Measurements from ENCODE around the gene MSANTD2. TPM values are rescaled to one million over a fixed set of nuclear protein-coding genes. Genes with fewer than 3 reads are reported as not detected.

Gene MSANTD2
- total RNA-seq, 1 donor from 2014 or later: 18.7 TPM

GRCh38 chr11:124747406-124748099 is 52.7 kb downstream of the MSANTD2 start:
- FAIRE-seq (no peak), DNase-seq (ENCODE audit: low read depth) (no peak)
- Mint-ChIP-seq H3K27ac (ENCODE audit: unreplicated experiment) (peak overlapping the region; percentile 69), H3K9me3 (ENCODE audit: unreplicated experiment) (peaks cover 3% of the 10 kb centered on the region), H3K4me1 (ENCODE audit: low read depth, unreplicated experiment) (peaks cover 14% of the 10 kb centered on the region), H3K27me3 (ENCODE audit: low read depth, unreplicated experiment) (peaks cover 70% of the 10 kb centered on the region), H3K36me3 (ENCODE audit: low read depth, unreplicated experiment) (peaks cover 4% of the 10 kb centered on the region), H3K4me3 (ENCODE audit: unreplicated experiment) (peak overlapping the region; percentile 93)
- peaks cover 4% of the 10 kb centered on the region for H4K20me1 ChIP-seq (ENCODE audit: insufficient read depth, low read length)
- H2AFZ ChIP-seq (ENCODE audit: low read depth, low read length): no peak overlapping the region
- H3K79me2 ChIP-seq (ENCODE audit: insufficient read depth, low read length): no peaks in the 10 kb centered on the region
- H3K9me3 ChIP-seq (ENCODE audit: insufficient read depth, low read depth, low read length): no peaks in the 10 kb centered on the region
- no peak overlapping the region for H3K9ac ChIP-seq (ENCODE audit: low read length)
- H3K36me3 ChIP-seq (ENCODE audit: insufficient read depth, low read length): no peaks in the 10 kb centered on the region
- H3K27ac ChIP-seq (ENCODE audit: low read depth, low read length): no peak overlapping the region
- H3K4me2 ChIP-seq (ENCODE audit: low read length): peak overlapping the region; percentile 97
- no peak overlapping the region for H3K4me3 ChIP-seq (ENCODE audit: insufficient read depth, low read depth, low read length)
- H3K27me3 ChIP-seq (ENCODE audit: insufficient read depth, low read length): peaks cover 14% of the 10 kb centered on the region
- H3K4me1 ChIP-seq (ENCODE audit: insufficient read depth, low read length): peaks cover 33% of the 10 kb centered on the region
- TF ChIP-seq EZH2 (IDR thresholded peaks at IDR 0.05; ENCODE audit: insufficient read depth, low read length): no peak
- TF ChIP-seq CTCF (IDR thresholded peaks at IDR 0.05; ENCODE audit: insufficient read depth, low read depth, low read length): no peak

DNA sequence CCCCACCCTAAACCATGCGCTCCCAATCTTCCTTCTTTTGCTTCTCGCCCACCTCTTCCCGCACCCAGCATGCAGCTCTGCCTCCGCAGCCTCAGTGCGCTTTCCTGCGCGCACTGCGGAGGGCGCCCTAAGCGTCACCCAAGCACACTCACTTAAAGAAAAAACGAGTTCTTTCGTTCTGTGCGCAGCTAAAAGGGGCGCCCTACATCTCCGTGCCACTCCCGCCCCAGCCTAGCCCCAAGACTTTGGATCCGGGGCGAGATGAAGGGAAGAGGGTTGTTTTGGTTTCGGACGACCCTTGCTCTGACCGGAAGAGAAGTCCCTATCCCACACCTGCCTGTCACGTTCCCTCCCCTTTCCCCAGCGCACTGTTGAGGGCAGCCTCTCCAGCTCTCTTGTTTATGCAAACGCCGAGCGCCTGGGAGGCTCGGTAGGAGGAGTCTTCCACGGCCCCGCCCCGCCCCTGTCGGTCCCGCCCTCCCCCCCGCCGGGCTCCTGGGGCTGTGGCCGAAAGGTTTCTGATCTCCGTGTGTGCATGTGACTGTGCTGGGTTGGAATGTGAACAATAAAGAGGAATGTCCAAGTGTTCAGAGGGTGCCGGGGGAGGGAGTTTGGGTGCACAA is 53.5 kb downstream of the MSANTD2 start:
- TF ChIP-seq EZH2 (IDR thresholded peaks at IDR 0.05; ENCODE audit: insufficient read depth, low read length): no peak
- TF ChIP-seq CTCF (IDR thresholded peaks at IDR 0.05; ENCODE audit: insufficient read depth, low read depth, low read length): peak; percentile 36
- Mint-ChIP-seq H3K4me3 (ENCODE audit: unreplicated experiment) (peak overlapping the region; percentile 93), H3K36me3 (ENCODE audit: low read depth, unreplicated experiment) (peaks cover 4% of the 10 kb centered on the region), H3K4me1 (ENCODE audit: low read depth, unreplicated experiment) (peaks cover 12% of the 10 kb centered on the region), H3K9me3 (ENCODE audit: unreplicated experiment) (peaks cover 3% of the 10 kb centered on the region), H3K27me3 (ENCODE audit: low read depth, unreplicated experiment) (peaks cover 74% of the 10 kb centered on the region), H3K27ac (ENCODE audit: unreplicated experiment) (peak overlapping the region; percentile 82)
- peak; percentile 38 for DNase-seq (ENCODE audit: low read depth)
- Histone ChIP-seq H3K9ac (ENCODE audit: low read length) (peak overlapping the region; percentile 52), H2AFZ (ENCODE audit: low read depth, low read length) (peak overlapping the region; percentile 69), H3K79me2 (ENCODE audit: insufficient read depth, low read length) (no peaks in the 10 kb centered on the region), H3K36me3 (ENCODE audit: insufficient read depth, low read length) (no peaks in the 10 kb centered on the region), H3K4me1 (ENCODE audit: insufficient read depth, low read length) (peaks cover 33% of the 10 kb centered on the region), H4K20me1 (ENCODE audit: insufficient read depth, low read length) (peaks cover 4% of the 10 kb centered on the region), H3K4me2 (ENCODE audit: low read length) (peak overlapping the region; percentile 97), H3K27me3 (ENCODE audit: insufficient read depth, low read length) (peaks cover 14% of the 10 kb centered on the region), H3K9me3 (ENCODE audit: insufficient read depth, low read depth, low read length) (no peaks in the 10 kb centered on the region), H3K27ac (ENCODE audit: low read depth, low read length) (no peak overlapping the region), H3K4me3 (ENCODE audit: insufficient read depth, low read depth, low read length) (peak overlapping the region; percentile 69)
- no peak for FAIRE-seq
